Suprapubic skin (tissue), 4 donors: Measurements from ENCODE around the gene CRACR2B. TPM values are rescaled to one million over a fixed set of nuclear protein-coding genes. Genes with fewer than 3 reads are reported as not detected.
A peak's percentile ranks its signal among the peaks of the same experiment; 100 is the strongest.

Source experiments
- DNase-seq, 2 donors: peaks; one replicate each; pipeline ENCODE4 v3.0.0-alpha.2; 2019; ENCODE audit warnings: low spot score in 2 of 2
- H3K27ac ChIP-seq: fragments of 200-600 bp; sonication (generic); one replicate; pipeline ENCODE4 v1.5.1; 2019
- H3K27me3 ChIP-seq: fragments of 200-600 bp; sonication (generic); one replicate; pipeline ENCODE4 v1.5.1; 2019
- H3K36me3 ChIP-seq: fragments of 200-600 bp; sonication (generic); one replicate; pipeline ENCODE4 v1.5.1; 2019
- H3K4me1 ChIP-seq: fragments of 200-600 bp; sonication (generic); one replicate; pipeline ENCODE4 v1.5.1; 2019
- H3K4me3 ChIP-seq: fragments of 200-600 bp; sonication (generic); one replicate; pipeline ENCODE4 v1.5.1; 2019; ENCODE audit warnings: mild to moderate bottlenecking
- H3K9me3 ChIP-seq: fragments of 200-600 bp; sonication (generic); one replicate; pipeline ENCODE4 v1.5.1; 2019
- EP300 ChIP-seq: sonication (generic); formaldehyde crosslinking; IDR thresholded peaks from one replicate; pipeline ENCODE4 v1.6.1; 2017; ENCODE audit warnings: antibody characterized with exemption
- POLR2A ChIP-seq, 2 donors: fragments of 450-650 bp; IDR thresholded peaks; one replicate each; pipeline ENCODE4 v1.6.1; 2017; ENCODE audit warnings: antibody characterized with exemption in 2 of 2, mild to moderate bottlenecking in 2 of 2, moderate library complexity in 2 of 2
- POLR2AphosphoS5 ChIP-seq, 3 donors: sonication (generic); formaldehyde crosslinking; IDR thresholded peaks; one replicate each; pipeline ENCODE4 v1.6.1; 2017; ENCODE audit warnings: antibody characterized with exemption in 3 of 3
- WGBS: methylation state at CpG from one replicate; pipeline ENCODE4 v1.1.5; 2018; 5-methylcytosine and 5-hydroxymethylcytosine counted together
- total RNA-seq, 4 donors: library from RNA; depleted of rRNA; stranded (reverse); fragments of >200 nt; gene quantifications; one replicate each; pipeline ENCODE4 v1.1.0, GENCODE V29; 2016
- TF ChIP-seq, protein P1 (sequence below), 2 donors: fragments of 200-600 bp in 1 of 2; fragments of 450-650 bp in 1 of 2; sonication (generic) in 1 of 2; IDR thresholded peaks; one replicate each; pipeline ENCODE4 v1.5.1; 2016 to 2019; ENCODE audit warnings: antibody characterized with exemption in 2 of 2, mild to moderate bottlenecking in 1 of 2, moderate library complexity in 1 of 2

The CRACR2B gene
- total RNA-seq, 4 donors from 2014 or later, result 14.0 to 35.5 (median 29.6) TPM

DNA sequence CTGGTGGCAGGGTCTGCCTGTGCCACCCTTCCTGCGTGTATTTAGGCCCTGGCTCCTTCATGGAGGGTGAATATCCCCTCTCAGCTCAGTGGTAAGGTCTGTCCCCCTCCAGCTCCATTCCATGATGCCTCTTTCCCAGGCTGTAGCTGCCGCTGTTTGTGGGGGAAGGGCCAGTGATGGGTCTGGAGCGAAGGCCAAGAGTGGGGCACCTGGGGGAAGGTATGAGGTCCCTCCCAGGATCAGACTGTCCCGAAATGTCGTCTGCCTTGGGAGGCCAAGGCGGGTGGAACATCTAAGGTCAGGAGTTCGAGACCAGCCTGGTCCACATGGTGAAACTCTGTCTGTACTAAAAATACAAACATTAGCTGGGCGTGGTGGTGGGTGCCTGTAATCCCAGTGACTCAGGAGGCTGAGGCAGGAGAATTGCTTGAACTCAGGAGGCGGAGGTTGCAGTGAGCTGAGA is 6.2 kb downstream of the CRACR2B start:
- H3K9me3 ChIP-seq, result no peaks in the 10 kb centered on the region
- DNase-seq, result no peak
- H3K4me1 ChIP-seq, result peaks cover 71% of the 10 kb centered on the region
- H3K27me3 ChIP-seq, result peaks cover 6% of the 10 kb centered on the region
- 34% methylated on average over 7 of the region's 9 CpGs for WGBS
- TF ChIP-seq POLR2AphosphoS5 (IDR thresholded peaks at IDR 0.05) (no peak), POLR2A (IDR thresholded peaks at IDR 0.05) (no peak)
- peak overlapping the region; percentile 94 for H3K27ac ChIP-seq
- H3K36me3 ChIP-seq, result peaks cover 29% of the 10 kb centered on the region
- H3K4me3 ChIP-seq, result peak overlapping the region; percentile 85

DNA sequence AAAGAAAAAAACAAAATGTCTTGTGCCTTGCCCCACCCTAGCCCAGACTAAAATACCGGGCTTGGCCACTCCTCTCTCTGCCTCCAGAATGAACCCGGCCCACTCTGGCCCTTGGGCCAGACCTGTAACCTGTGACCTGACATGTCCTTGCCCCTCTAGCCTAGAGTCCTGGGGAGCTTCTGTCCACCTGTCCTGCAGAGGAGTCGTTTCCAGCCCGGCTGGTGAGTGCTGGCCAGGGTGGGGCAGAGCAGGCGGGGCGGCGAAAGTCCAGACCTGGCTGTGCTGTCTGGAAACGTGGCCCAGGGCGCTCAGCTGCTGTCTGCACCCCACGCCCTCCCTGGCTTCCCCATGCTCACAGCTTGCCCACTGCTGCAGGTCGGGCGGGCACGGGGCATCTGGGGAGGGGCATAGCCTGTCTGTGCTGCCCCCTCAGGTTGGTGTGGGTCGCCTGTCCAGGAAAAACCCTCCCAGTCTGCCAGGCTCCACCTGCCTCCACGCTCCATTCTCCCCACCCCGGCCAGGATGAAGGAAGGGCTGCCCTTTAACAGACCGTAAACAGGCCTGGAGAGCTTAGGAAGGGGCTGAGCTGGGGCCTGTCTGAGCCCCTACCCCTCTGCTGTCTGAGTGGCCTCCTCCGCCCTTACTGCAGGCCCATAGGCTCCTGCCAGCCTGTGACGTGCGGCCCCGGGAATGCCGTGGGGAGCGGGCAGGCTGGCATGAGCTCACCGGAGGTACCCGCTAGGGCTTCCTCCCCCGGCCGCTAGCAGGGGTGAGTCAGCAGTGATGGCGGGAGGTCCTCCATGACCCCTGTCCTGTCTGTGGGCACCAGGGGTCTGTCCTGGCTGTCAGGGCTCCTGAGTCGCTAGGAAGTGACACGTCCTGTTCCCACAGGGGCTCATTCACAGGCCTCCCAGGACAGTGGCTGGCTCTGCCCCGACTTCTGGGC is 6.9 kb downstream of the CRACR2B start:
- 8% methylated on average over 18 of the region's 31 CpGs for WGBS
- Histone ChIP-seq H3K27me3 (peaks cover 4% of the 10 kb centered on the region), H3K4me3 (peak overlapping the region; percentile 85), H3K36me3 (peaks cover 36% of the 10 kb centered on the region), H3K9me3 (no peaks in the 10 kb centered on the region), H3K4me1 (peaks cover 71% of the 10 kb centered on the region), H3K27ac (peak overlapping the region; percentile 94)
- TF ChIP-seq EP300 (no peak), POLR2A (IDR thresholded peaks at IDR 0.05) (no peak), POLR2AphosphoS5 (IDR thresholded peaks at IDR 0.05) (peak in 2 of 3 donors; percentile 16 to 54)
- TF ChIP-seq, protein P1, sequence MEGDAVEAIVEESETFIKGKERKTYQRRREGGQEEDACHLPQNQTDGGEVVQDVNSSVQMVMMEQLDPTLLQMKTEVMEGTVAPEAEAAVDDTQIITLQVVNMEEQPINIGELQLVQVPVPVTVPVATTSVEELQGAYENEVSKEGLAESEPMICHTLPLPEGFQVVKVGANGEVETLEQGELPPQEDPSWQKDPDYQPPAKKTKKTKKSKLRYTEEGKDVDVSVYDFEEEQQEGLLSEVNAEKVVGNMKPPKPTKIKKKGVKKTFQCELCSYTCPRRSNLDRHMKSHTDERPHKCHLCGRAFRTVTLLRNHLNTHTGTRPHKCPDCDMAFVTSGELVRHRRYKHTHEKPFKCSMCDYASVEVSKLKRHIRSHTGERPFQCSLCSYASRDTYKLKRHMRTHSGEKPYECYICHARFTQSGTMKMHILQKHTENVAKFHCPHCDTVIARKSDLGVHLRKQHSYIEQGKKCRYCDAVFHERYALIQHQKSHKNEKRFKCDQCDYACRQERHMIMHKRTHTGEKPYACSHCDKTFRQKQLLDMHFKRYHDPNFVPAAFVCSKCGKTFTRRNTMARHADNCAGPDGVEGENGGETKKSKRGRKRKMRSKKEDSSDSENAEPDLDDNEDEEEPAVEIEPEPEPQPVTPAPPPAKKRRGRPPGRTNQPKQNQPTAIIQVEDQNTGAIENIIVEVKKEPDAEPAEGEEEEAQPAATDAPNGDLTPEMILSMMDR (IDR thresholded peaks at IDR 0.05), result no peak
- DNase-seq, result no peak

DNA sequence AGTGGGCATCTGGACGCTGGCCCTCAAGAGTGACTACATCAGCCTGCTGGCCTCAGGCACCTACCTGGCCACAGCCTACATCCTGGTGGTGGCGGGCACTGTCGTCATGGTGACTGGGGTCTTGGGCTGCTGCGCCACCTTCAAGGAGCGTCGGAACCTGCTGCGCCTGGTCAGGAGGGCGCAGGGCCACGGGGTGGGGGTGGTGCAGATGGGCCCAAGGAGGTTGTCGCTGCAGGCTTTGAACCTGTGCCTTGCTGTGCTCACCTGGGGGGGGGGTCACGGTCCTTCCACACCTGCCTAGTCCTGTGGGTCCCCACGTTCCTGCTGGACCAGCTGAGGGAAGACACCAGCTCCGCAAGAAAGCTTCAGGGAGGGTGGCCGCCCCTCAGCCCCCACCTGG is 8.6 kb downstream of the CRACR2B start:
- Histone ChIP-seq H3K27me3 (no peaks in the 10 kb centered on the region), H3K4me1 (peaks cover 68% of the 10 kb centered on the region), H3K27ac (no peak overlapping the region), H3K4me3 (no peak overlapping the region), H3K9me3 (no peaks in the 10 kb centered on the region), H3K36me3 (peaks cover 44% of the 10 kb centered on the region)
- DNase-seq, result no peak
- no peak for TF ChIP-seq POLR2A (IDR thresholded peaks at IDR 0.05)
- TF ChIP-seq, protein P1 (IDR thresholded peaks at IDR 0.05), result no peak
- TF ChIP-seq POLR2AphosphoS5 (IDR thresholded peaks at IDR 0.05), result no peak
- TF ChIP-seq EP300, result no peak
- no CpG with 5 or more reads among the region's 14 CpGs for WGBS

DNA sequence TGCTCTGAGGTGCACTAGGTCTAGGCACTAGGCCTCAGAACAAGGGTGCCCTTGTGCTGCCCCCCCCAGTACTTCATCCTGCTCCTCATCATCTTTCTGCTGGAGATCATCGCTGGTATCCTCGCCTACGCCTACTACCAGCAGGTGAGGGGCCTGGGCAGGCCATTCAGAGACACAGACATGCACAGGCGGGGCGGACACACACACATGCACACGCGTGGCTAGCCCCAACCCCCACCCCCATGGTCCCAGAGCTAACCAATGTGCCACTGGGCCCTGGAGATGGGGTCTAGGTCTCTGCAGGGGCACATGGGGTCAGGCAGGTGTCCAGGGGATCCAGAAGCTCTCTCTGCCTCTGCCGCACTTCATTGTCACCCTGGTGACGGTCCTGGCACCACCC is 9.0 kb downstream of the CRACR2B start:
- Histone ChIP-seq H3K9me3 (no peaks in the 10 kb centered on the region), H3K27ac (no peak overlapping the region), H3K4me1 (peaks cover 68% of the 10 kb centered on the region), H3K36me3 (peaks cover 44% of the 10 kb centered on the region), H3K27me3 (no peaks in the 10 kb centered on the region), H3K4me3 (no peak overlapping the region)
- no peak for TF ChIP-seq EP300
- TF ChIP-seq POLR2AphosphoS5 (IDR thresholded peaks at IDR 0.05), result no peak
- TF ChIP-seq POLR2A (IDR thresholded peaks at IDR 0.05), result no peak
- TF ChIP-seq, protein P1 (IDR thresholded peaks at IDR 0.05), result no peak
- 91% methylated on average over 8 of the region's 9 CpGs for WGBS
- DNase-seq, result no peak

DNA sequence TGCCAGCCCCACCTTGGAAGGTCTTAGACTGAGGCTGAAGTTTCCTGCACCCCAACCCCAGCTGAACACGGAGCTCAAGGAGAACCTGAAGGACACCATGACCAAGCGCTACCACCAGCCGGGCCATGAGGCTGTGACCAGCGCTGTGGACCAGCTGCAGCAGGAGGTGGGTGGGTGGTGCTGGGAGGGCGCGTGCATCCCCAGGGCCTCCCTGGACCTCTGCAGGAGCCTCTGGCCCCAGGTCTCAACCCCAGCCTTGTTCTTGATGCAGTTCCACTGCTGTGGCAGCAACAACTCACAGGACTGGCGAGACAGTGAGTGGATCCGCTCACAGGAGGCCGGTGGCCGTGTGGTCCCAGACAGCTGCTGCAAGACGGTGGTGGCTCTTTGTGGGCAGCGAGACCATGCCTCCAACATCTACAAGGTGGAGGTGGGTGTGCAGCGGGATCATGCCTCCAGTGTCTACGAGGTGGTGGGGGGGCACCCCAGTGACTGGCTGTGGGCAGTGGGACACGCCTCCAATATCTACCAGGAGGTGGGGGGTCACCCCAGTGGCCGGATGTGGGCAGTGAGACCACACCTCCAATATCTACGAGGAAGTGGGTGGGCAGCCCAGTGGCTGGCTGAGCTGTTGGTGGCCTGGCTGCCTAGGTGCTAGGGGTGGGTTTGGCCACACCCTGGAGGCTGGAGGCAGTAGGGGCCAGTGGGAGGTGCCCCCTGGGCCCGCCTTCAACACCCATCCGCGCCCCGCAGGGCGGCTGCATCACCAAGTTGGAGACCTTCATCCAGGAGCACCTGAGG is 9.7 kb downstream of the CRACR2B start:
- no peak overlapping the region for H3K27ac ChIP-seq
- no peak overlapping the region for H3K4me3 ChIP-seq
- peaks cover 63% of the 10 kb centered on the region for H3K4me1 ChIP-seq
- no peak for DNase-seq
- no peaks in the 10 kb centered on the region for H3K9me3 ChIP-seq
- H3K27me3 ChIP-seq, result no peaks in the 10 kb centered on the region
- TF ChIP-seq EP300, result no peak
- TF ChIP-seq, protein P1 (IDR thresholded peaks at IDR 0.05), result no peak
- no peak for TF ChIP-seq POLR2A (IDR thresholded peaks at IDR 0.05)
- TF ChIP-seq POLR2AphosphoS5 (IDR thresholded peaks at IDR 0.05), result no peak
- peaks cover 44% of the 10 kb centered on the region for H3K36me3 ChIP-seq
- 85% methylated on average over 10 of the region's 22 CpGs for WGBS
